GOT3 (cell line): ENCODE results near the gene BTRC.

Experiments
- DNase-seq: peaks from one replicate; lab custom pipeline; 2025; ENCODE audit warnings: mixed read lengths; lab: John Stamatoyannopoulos, UW

The BTRC gene

DNA sequence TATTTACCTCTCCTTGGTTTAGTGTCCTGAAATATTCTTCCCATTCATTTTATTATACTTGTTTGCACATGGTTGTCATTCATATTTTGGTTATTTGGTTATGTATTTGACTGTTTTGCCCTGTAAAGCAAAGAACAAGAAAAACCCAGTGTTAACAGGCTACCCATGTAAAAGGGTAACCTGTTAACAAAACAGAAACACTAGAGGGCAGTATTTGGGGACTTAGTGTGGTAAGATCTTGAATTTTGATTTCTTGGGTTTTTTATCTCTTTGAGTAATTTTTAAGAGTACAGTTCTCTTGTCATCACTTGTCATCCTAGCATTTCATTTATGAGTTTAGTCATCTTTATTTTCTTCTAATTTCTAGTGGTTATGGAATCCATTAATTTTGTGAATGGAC is 182.8 kb downstream of the BTRC start:
- DNase-seq: no peak

DNA sequence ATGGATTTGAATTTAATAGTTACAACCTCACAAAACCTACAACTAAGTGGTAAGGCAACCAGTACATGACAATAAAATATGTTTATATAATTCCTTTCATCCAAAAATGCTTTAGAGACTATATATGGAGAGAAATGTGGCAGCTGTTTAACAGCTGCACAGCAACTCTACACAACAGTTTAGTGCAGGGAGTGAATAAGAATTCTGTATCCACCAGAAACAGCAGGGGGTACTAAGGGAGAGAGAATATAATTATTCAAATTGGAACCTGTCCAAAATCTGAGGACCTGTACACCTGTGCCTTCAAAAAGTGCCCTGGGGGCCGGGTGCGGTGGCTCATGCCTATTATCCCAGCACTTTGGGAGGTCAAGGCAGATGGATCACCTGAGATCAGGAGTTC is 184.5 kb downstream of the BTRC start:
- no peak for DNase-seq

DNA sequence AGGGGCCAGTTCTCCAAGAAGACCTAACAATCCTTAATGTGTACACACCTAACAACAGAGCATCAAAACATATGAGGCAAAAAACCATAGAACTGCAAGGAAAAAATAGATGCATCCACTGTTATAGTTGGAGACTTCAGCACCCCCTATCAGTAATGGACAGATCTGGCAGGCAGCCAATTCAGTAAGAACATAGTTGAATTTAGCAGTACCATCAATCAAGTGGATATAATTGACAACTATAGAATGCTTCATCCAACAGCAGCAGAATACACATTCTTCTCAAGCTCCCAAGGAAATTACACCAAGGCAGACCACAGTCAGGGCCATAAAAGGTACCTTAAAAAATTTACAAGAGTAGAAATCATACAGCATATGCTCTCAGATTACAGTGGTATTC is 191.9 kb downstream of the BTRC start:
- no peak for DNase-seq

DNA sequence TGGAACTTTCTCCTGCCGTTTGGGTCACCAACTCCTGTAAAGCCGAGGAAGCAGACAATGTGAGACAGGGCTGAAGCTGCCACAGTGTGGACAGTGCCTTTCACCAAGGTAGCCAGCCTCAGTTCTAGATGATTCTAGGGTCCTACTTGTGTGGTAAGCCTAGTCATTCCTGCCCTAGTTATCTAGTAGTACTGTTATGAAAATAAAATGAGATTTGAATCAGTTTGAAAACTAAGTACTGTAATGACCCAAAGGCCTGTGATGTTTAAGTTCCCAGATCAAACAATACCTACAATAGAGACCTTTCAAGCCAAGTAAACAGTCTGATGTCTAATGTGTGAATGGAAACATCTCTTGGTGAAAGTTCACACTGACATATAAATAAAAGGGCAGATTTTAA is 197.0 kb downstream of the BTRC start:
- DNase-seq: no peak

DNA sequence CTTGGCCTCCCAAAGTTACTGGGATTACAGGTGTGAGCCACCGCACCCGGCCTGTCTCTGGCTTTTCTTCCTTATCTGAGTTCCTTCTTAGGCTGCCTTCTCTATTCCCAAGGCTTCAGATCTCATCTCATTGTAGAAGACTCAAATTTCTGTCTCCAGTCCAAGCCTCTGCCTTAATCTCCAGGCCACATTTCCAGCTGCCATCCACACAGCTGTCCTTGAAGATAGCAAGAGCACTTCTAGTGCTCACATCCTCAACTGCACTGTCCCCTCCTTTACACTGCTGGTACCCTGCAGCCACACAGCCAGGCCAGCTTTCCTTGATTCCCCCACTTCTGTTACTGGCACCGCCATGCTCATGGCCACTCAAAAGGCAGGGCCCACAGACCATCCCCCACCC is 198.5 kb downstream of the BTRC start:
- DNase-seq: no peak

DNA sequence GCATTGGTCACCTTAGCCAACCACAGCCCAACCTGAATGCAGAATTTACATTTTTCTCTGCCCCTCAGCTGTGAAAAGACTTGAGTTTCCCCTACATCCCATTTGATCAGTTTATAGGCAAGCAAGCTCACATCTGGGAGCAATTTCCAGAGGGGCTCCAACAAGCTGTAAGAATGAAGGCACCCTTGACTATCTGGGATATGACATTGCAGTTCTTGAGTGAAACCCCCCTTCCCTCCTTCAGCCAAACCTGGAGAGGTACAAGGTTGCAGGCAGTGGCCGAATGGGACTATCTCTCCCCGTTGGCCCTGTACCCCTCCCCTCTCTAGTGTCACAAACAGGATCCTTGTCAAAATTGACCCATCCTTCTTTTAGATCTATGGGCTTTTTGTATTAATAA is 203.6 kb downstream of the BTRC start:
- DNase-seq: no peak

DNA sequence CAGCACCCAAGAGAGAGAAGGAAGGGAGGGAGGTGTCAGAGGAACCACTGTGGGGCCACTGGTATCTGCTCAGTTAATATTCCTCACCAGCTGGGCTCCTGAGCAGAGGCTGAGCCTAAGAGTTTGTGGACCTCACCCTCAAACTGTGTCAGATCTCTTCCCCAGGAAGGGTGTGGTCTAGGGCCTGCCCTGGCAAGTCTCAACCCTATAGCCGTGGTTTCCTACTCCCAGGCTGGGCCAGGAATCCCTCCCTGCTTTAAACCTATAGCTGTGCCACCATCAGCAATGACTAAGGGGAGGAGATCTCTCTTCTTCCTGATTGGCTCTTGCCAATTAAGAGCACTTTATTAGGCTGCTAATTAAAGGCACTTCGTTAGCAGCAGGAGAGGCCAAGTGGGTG is 204.2 kb downstream of the BTRC start:
- DNase-seq: no peak

DNA sequence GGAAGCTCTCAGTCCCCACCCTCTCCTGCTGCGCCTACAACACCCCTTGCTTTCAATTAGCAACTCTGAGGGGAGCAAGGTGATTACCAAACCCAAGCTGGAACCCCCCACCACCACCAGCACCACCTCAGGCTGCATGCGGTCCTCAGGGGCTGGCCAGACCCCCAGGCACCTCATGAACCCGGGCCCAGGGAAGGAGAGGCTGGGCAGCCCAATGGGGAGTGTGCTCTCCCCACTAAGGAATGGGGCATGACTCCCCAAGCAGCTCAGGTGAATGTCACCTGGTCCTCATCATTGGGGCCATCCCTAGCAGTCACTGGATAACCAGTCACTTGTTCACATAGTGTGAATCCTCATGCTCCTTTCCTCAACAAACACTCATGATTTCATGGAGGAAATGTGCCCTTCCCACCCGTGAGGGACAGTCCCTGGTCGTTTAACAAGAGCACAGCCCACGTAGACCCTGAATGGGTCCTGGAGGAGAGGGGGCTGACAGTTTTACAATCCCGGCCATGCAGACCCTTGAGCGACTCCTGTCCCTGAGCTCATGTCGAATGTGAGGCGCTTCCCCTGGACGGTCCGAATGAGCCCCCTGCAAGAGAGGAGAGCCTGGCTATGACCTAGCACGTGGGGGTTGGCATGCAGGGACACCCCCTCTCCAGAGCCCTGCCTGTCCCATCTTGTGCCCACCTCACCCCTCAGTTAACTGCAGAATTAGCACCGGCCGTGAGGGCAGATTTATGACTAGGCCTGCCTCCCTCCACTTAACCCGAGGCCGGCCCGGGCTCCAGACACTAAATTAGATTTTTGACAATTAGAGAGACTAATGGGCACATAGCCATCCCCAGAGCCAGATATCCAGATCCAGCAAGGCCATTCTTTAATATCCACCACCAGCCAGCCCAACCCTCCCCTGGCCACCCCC is 205.0 kb downstream of the BTRC start:
- DNase-seq: no peak

DNA sequence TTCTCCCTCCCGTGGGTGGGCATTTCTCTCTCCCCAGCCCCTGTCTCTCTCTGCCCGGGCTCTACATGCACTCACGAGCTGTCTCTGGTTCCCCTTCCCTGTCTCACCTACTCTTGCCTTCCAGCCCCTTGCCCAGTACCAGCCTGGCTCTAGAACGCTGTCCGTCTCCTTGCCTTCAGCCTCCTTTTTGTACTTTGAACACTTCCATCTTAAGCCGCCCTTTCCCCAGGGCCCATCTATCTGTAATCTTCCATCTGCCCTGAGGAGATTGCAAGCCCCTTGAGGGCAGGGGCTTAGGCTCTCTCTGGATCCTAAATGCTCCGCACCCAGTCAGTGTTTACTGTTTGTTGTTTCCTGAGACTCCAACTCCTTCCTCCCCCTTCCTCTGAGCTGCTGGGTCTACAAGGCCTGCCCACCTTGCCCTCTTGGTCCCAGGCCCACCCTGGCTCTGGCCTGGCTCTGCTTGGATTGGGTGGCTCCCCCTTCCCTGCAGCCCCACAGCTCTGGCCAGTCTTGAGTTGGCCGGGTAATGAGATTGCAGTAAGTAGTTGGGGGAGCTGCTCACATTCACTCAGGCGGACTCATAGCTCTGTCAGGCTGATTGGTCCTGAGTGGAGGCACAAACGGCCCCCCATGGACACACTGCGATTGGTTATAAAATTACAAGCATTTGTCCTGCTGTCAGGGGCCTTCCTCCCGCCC is 205.8 kb downstream of the BTRC start:
- no peak for DNase-seq

DNA sequence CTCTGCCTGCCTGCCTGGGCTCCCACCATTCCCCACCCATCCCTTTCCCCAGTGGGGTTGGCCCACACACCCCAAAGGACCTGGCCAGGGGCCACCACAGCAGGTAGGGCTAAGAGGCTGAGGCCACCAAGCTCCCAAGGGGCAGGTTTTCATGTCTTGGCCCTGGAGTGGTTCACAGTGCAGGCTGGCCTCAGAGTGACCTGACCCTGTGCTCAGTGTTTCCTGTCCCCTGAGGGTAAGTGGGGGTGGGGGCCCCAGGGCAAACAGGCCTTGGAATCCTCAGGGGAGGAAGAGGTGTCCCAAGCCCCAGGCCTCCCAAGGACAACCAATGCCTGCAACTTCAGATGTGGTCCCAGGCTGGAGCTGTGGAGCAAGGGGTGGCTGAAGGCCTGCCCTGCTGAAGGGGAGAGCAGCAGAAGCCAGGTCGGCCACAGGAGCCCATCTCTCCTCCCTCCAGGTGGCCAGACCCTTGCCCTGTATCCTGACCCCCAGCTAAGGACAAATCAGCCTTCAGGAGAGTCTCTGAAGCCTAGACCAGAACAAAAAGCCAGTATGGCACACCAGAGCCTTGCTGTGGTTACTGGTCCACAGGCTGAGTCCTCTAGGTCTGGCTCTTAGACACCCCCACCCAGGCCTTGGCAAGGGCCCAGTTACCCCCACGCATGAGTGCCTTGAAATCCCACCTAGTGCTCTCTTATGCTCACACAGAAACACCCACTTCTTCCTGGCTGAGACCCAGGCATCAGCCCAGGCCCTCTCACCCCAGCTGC is 206.5 kb downstream of the BTRC start:
- no peak for DNase-seq

DNA sequence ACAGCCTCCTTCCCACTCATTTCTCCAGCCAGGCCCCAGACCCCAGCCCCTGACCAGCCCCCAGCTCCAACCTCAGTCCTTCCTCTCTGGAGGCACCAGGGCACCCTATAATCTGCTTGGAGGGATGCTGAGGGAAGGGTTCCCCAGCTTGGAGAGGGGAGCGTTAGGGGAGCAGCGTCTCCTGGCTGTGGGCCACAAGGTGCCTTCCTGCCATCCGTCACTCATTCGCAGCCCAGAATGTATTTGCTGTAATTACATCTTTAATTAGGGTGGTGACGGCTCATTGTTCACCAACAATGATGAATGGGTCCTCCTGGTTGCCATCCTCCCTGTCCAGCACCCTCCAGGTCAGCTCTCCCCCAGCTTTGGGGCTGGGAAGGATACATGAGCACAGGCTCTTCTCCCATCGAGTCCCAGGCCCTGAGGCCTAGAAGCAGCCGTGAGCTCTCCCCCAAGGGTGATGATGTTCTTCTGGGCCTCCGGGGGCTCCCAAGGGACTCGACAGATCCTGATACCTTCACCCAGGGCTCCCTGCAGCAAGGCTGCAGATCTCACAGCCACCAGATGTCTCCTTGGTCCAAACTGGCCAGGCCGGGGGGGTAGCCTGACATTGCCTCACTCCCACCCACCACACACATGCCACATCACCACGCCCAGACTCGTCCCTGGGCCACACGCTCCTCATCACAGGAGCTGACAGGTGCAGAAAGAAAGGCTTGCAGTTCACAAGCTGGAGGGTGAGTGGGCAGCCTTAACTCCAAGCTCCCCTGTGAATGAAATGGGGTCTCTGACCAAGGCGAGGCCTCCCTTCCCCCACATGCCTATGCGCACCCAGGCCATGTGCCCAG is 207.3 kb downstream of the BTRC start:
- DNase-seq: no peak

DNA sequence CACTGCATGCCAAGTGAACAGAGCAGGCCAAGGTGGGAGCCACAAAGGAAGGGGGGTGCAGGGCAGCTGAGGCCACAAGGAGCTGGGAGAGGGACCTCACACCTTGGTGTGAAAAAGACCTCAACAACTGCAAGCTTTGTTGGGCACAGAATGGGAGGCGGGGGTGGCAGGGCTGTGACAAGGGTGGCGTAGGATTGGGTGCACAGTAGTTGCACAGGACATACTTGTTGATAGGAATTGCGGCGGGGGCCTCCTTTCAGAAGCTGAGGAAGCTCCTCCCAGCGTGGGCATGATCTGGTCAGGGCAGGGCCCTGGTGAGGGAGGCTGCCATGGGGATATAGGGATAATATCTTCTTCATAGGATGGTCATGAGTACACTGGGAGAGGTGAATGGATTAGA is 208.3 kb downstream of the BTRC start:
- no peak for DNase-seq

DNA sequence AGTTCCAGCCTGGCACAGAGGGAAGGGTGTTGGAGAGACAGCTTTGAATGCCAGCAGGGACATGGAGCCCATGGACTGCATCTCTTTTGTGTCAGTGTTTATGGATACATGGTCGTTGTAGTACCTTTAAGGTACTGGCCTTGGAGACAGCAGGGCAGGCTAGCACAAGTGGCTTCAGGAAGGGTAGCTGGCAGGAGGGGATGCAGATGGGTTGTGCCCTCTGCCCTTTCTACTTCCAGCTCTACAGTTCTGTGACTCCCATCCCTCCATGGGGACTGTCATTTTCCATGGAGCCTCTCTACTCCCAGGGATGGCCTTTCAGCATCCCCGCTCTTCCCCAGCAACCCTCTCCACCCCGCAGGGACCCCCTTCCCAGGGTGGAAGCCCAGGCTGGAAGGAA is 209.0 kb downstream of the BTRC start:
- no peak for DNase-seq

DNA sequence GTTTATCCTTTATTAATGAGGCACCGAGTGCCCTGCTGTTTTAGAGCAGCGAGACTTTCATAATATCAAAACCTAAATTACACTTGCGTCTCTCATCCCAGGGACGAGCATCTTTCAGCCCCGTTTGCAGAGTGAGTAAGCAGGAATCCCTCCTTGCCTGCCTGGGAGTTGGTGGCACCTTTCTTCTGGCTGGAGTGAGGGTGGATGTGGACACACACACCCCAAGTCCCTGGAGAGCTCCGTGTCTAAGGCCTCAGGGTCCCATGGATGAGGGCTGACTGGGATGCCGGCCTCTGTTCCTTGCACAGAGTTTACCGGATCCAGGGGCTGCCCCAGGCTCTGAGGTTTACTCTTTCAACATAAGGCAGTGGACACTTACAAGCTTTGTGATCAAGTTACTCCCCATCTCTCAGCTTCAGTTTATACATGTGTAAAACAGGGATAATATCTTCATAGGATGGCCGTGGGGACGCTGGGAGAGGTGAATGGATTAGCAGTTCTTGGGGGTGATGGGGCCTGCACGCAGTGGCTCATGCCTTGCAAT is 209.6 kb downstream of the BTRC start:
- DNase-seq: no peak

DNA sequence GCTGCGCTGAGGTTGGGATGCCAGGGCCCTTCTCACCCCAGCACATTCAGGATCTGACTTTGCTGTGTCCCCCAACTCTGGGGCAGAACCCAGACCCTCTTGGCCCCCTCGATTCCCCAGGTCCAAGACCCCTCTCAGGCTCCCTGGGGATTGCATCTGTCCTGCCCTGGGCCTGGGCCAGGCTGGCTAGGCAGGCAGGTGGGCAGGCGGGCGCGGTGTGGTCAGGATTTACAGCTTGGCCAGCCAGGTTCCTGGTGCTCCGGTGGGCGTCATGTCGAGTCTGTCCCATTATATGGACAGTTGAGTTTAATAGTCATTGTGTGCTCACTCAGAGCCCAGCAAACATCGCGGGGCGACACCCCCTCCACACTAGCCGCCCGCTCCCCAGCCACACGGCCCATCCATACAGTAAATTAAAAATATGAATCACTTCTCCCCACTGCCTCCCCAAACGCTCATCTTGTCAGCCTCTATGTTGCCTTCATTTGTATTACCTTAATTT is 210.6 kb downstream of the BTRC start:
- DNase-seq: no peak

DNA sequence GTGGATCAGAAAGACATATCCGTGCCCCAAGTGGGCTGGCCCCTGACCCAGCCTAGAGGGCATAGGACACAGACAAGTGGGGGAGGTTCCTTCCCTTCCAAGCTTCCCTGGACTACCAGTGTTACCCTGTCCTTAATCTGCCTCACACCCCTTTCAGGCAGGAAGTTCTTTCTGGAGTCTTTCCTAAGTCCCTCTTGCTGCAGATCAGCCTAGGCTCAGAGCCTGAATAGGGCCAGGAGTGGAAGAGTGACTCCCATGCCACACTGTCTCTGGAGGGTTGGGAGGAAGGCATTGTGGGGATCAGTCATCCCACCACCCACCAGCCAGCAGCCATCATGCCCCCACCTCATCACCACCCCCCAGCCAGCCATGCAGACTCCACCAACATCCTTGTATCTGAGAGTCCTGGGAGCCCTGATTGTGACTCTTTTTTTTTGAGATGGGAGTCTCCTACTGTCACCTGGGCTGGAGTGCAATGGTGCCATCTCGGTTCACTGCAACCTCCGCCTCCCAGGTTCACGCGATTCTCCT is 211.5 kb downstream of the BTRC start:
- DNase-seq: no peak

DNA sequence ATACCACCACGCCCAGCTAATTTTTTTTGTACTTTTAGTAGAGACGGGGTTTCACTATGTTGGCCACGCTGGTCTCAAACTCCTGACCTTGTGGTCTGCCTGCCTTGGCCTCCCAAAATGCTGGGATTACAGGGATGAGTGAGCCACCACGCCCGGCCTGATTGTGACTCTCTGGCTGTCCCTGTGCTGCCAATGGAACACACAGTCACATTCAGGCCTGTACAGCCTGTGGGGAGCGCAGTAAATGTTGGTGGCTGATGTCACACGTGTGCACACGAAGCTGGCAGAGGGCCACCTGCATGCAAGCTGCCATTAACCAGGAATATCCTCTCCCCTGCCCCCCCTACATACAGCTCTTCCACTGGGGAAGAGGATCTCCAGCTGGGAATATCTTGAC is 212.0 kb downstream of the BTRC start:
- DNase-seq: no peak

DNA sequence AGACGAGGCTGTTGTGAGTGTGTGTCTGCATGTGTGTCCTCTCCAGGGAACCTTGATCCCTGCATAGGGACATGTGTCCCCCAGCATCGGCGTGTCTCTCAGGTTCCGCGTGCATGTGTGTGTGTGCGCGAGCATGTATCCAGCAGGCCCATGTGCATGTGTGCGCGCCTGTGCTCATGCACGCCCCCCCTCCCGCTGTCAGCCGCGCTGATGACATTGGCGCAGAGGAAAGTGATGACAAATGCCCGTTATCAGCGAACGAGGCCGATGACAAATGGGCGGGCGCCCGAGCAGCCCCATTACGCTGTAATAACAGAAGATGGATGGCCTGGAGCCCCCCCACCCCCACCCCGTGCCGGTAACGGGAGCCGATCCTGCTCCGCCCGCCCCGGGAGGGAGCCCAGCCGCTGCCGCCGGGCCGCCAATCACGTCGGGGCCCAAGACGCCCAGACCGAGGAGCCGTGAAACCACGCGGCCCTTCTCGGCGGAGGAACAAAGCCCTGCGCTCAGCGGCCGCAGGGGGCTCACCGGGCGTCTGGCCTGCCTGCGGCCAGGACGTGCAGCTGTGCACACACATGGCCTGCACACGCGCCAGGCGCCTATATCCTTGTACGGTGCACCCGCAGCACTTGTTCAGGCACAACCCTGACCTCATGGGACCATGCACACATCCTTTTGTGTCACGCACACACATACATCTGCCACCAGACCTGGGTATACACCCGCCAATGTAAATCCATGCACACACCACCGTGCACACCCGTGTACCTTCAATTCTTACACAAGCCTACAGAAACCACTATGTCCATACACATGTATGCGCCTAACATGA is 212.6 kb downstream of the BTRC start:
- DNase-seq: no peak

DNA sequence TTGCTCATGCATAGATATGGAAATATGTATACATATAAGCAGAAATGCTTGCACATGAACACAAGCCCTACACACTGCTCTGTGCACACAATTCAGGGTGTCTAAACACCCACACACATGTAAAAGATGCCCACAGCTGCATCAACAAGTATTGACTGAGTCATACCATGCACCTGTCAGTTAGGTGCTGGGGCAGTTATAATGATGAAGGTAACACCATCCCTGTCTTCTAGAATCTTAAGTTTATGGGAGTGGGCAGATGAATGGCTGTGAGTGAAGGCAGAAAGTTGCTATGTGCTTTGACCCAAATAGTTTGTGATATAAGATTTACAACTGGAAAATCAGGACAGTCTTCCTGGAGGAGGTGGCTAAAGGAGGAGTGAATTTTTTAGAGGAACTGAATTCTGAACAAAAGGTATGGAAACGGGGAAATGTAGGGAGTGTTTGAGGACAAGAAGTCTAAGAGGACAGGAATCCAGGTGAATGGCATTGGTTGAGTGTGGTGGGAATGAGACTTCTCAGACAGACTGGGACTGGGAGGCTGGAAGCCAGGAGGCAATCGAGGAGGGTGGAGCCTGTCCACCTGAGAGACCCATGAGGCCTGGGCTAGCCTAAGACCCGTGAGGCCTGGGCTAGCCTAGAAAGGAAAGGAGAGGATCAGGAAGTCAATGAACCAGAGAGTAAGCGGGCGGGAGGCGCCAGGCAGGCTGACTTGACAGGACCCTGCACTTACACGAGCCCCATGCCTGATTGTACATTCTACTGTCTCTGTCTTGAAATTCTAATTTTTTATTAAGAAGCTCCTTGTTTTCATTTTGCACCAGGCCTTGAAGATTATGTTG is 213.4 kb downstream of the BTRC start:
- DNase-seq: no peak
